Keratinocyte (primary cell): Measurements from ENCODE around the gene EML1.

Experiments used
- EZH2 ChIP-seq: IDR thresholded peaks from one replicate; pipeline ENCODE4 v1.6.1; 2012; ENCODE audit warnings: inconsistent platforms, mild to moderate bottlenecking, low read length, moderate library complexity
- TF ChIP-seq, protein P1 (sequence below), 3 experiments: IDR thresholded peaks in 1 of 3; conservative IDR thresholded peaks in 1 of 3; optimal IDR thresholded peaks in 1 of 3; 2 replicates in 2 of 3; 3 replicates in 1 of 3; pipeline versions ENCODE3 to v1.5.1; 2011; ENCODE audit warnings: low read length in 3 of 3, mild to moderate bottlenecking in 3 of 3, moderate library complexity in 2 of 3, control low read depth in 1 of 3, inconsistent platforms in 1 of 3; ENCODE audit not compliant: insufficient read depth in 2 of 3; ENCODE audit errors: extremely low read depth in 1 of 3

DNA sequence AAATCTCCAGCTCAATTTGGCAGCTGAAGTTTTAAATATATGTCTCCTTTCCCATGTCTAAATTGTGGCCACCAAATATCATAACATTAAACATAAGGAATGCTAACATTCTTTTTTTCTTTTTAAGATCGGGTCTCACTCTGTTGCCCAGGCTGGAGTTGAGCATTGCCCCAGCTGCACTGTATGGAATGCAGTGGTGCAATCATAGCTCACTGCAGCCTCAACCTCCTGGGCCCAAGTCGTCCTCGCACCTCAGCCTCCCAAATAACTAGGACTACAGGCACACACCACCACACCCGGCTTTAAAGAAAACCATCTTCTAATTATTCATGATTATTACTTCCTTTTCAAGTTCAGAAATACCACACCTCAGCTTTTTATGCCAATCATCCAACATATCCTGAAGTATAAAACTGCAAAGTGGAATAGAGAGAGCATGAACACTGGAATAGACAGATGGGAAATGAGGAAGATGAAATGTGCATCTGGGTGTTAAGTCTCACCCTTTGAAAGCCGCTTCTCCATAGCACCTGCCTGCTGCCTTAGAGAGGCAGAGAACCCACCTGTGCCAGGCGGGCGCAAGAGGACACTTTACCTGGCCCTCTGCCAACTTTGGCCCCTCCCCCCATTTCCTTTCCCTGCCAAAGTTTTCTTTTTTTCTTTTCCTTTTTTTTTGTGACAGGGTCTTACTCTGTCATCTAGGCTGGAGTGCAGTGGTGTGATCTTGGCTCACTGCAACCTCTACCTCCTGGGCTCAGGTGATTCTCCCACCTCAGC, 2.8 kb upstream of the EML1 start:
- TF ChIP-seq, protein P1, sequence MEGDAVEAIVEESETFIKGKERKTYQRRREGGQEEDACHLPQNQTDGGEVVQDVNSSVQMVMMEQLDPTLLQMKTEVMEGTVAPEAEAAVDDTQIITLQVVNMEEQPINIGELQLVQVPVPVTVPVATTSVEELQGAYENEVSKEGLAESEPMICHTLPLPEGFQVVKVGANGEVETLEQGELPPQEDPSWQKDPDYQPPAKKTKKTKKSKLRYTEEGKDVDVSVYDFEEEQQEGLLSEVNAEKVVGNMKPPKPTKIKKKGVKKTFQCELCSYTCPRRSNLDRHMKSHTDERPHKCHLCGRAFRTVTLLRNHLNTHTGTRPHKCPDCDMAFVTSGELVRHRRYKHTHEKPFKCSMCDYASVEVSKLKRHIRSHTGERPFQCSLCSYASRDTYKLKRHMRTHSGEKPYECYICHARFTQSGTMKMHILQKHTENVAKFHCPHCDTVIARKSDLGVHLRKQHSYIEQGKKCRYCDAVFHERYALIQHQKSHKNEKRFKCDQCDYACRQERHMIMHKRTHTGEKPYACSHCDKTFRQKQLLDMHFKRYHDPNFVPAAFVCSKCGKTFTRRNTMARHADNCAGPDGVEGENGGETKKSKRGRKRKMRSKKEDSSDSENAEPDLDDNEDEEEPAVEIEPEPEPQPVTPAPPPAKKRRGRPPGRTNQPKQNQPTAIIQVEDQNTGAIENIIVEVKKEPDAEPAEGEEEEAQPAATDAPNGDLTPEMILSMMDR (optimal IDR thresholded peaks at IDR 0.05 in 1 of 3, IDR thresholded peaks at IDR 0.05 in 1 of 3, conservative IDR thresholded peaks at IDR 0.05 in 1 of 3; ENCODE audit: extremely low read depth in 1 of 3, insufficient read depth in 2 of 3, low read length in 3 of 3) = no peak
- no peak for TF ChIP-seq EZH2
